Adrenal gland (tissue), 5 donors: ENCODE results near the gene IL15.

ENCODE experiments used
- CTCF ChIP-seq, 6 experiments: fragments of 450-650 bp in 4 of 6; fragments of 200-600 bp in 2 of 6; sonication (generic) in 1 of 6; IDR thresholded peaks; 1 replicate in 5 of 6; 2 replicates in 1 of 6; pipeline versions ENCODE4 v1.5.1 to v1.8.0; 2016 to 2021; ENCODE audit warnings: antibody characterized with exemption in 6 of 6, mild to moderate bottlenecking in 2 of 6, moderate library complexity in 1 of 6
- POLR2A ChIP-seq, 2 donors: fragments of 450-650 bp; IDR thresholded peaks; one replicate each; pipeline ENCODE4 v1.6.1; 2017; ENCODE audit warnings: antibody characterized with exemption in 2 of 2, mild to moderate bottlenecking in 2 of 2, moderate library complexity in 1 of 2
- donor health status: DM: no; HTN: no; CAD: no.

- TF ChIP-seq POLR2A (IDR thresholded peaks at IDR 0.05) = no peak
- TF ChIP-seq CTCF (IDR thresholded peaks at IDR 0.05) = no peak
These were observed 36.5 kb upstream of the IL15 start for GRCh38 chr4:141599853-141600252.
